ENCODE data around the gene YWHAG.

GRCh38 chr7:76403780-76404494, 45.1 kb upstream of the YWHAG start:
- TF ChIP-seq CTCF (IDR thresholded peaks at IDR 0.05) (no peak), EZH2 (IDR thresholded peaks at IDR 0.05) (no peak), EZH2phosphoT487 (IDR thresholded peaks at IDR 0.05) (no peak)

All from neural progenitor cell (in vitro differentiated cells).